ENCODE data around the gene DLL1. TPM values are rescaled to one million over a fixed set of nuclear protein-coding genes. Genes with fewer than 3 reads are reported as not detected.

Gene DLL1
- total RNA-seq, 2 donors from 2014 or later, result 9.6 to 14.1 TPM

GRCh38 chr6:170286246-170286933 is 4.5 kb downstream of the DLL1 start:
- intact Hi-C loops (cut with DNase I), result loop anchor here in 1 of 2 donors (10.0 kb wide), 1 partner anchor 88 kb away; no protein-coding TSS in a partner anchor
- no peak for DNase-seq (ENCODE audit: low spot score)

- intact Hi-C loops (cut with DNase I), result loop anchor here in 1 of 2 donors (10.0 kb wide), 1 partner anchor 89 kb away; no protein-coding TSS in a partner anchor
- DNase-seq (ENCODE audit: low spot score), result no peak
Observed at GRCh38 chr6:170285482-170285881, 5.4 kb downstream of the DLL1 start.

GRCh38 chr6:170284866-170285469 is 5.9 kb downstream of the DLL1 start:
- DNase-seq (ENCODE audit: low spot score), result no peak
- intact Hi-C loops (cut with DNase I), result loop anchor here in 1 of 2 donors (10.0 kb wide), 1 partner anchor 90 kb away; no protein-coding TSS in a partner anchor

GRCh38 chr6:170284126-170284773 is 6.6 kb downstream of the DLL1 start:
- DNase-seq (ENCODE audit: low spot score), result no peak
- intact Hi-C loops (cut with DNase I), result loop anchor here in 1 of 2 donors (10.0 kb wide), 1 partner anchor 91 kb away; no protein-coding TSS in a partner anchor

- DNase-seq (ENCODE audit: low spot score), result no peak
Observed at GRCh38 chr6:170283212-170284081, 7.4 kb downstream of the DLL1 start.

GRCh38 chr6:170282512-170283158 is 8.2 kb downstream of the DLL1 start:
- intact Hi-C loops (cut with DNase I), result loop anchor here in 1 of 2 donors (10.0 kb wide), 1 partner anchor 92 kb away; no protein-coding TSS in a partner anchor
- DNase-seq (ENCODE audit: low spot score), result no peak

More at GRCh38 chr6:170283212-170284081, 7.4 kb downstream of the DLL1 start:
- intact Hi-C loops (cut with DNase I), result loop anchor here in 1 of 2 donors (10.0 kb wide), 1 partner anchor 91 kb away; no protein-coding TSS in a partner anchor

- intact Hi-C loops (cut with DNase I), result loop anchor here in 1 of 2 donors (10.0 kb wide), 1 partner anchor 93 kb away; no protein-coding TSS in a partner anchor
- no peak for DNase-seq (ENCODE audit: low spot score)
Observed at GRCh38 chr6:170281331-170282292, 9.3 kb downstream of the DLL1 start.

GRCh38 chr6:170280689-170281045 is 10.2 kb downstream of the DLL1 start:
- intact Hi-C loops (cut with DNase I), result loop anchor here in 1 of 2 donors (10.0 kb wide), 1 partner anchor 94 kb away; no protein-coding TSS in a partner anchor
- DNase-seq (ENCODE audit: low spot score), result no peak

- DNase-seq (ENCODE audit: low spot score), result peak; percentile 91
Observed at GRCh38 chr6:170279977-170280688, 10.7 kb downstream of the DLL1 start.

GRCh38 chr6:170279426-170279825 is 11.5 kb downstream of the DLL1 start:
- intact Hi-C loops (cut with DNase I), result no loop called here

More at GRCh38 chr6:170279977-170280688, 10.7 kb downstream of the DLL1 start:
- intact Hi-C loops (cut with DNase I), result loop anchor here in 1 of 2 donors (10.0 kb wide), 1 partner anchor 95 kb away; no protein-coding TSS in a partner anchor

GRCh38 chr6:170278743-170279094 is 12.2 kb downstream of the DLL1 start:
- no peak for DNase-seq (ENCODE audit: low spot score)
- intact Hi-C loops (cut with DNase I), result no loop called here

More at GRCh38 chr6:170279426-170279825, 11.5 kb downstream of the DLL1 start:
- no peak for DNase-seq (ENCODE audit: low spot score)

GRCh38 chr6:170277893-170278742 is 12.8 kb downstream of the DLL1 start:
- no peak for DNase-seq (ENCODE audit: low spot score)
- intact Hi-C loops (cut with DNase I), result no loop called here

GRCh38 chr6:170276369-170277057 is 14.4 kb downstream of the DLL1 start:
- intact Hi-C loops (cut with DNase I), result no loop called here
- peak; percentile 85 for DNase-seq (ENCODE audit: low spot score)

GRCh38 chr6:170274713-170275560 is 15.9 kb downstream of the DLL1 start:
- intact Hi-C loops (cut with DNase I), result no loop called here
- peak; percentile 59 for DNase-seq (ENCODE audit: low spot score)

Data from posterior vena cava (tissue), 2 donors.